Mammary epithelial cell (primary cell): ENCODE measurements around the gene IL37.

Experiments
- CTCF ChIP-seq, 2 donors: IDR thresholded peaks in 1 of 2; conservative IDR thresholded peaks in 1 of 2; 2 replicates each; pipeline ENCODE4 v1.5.1; 2011 to 2012; ENCODE audit warnings: inconsistent platforms in 2 of 2, low read length in 2 of 2, mild to moderate bottlenecking in 2 of 2, control low read depth in 1 of 2, low read depth in 1 of 2; ENCODE audit not compliant: insufficient read depth in 1 of 2; ENCODE audit errors: extremely low read depth in 1 of 2
- EZH2 ChIP-seq: IDR thresholded peaks from 2 replicates; pipeline ENCODE4 v1.6.1; 2012; ENCODE audit warnings: low read length, inconsistent platforms, borderline replicate concordance

- TF ChIP-seq CTCF (conservative IDR thresholded peaks at IDR 0.05 in 1 of 2, IDR thresholded peaks at IDR 0.05 in 1 of 2; ENCODE audit: extremely low read depth in 1 of 2, insufficient read depth in 1 of 2, low read depth in 1 of 2, low read length in 2 of 2), result no peak
- TF ChIP-seq EZH2, result no peak
These were observed 7.3 kb downstream of the IL37 start for GRCh38 chr2:112918256-112918655.
